Renal cortex interstitium (tissue), 11 donors: ENCODE data around the gene UPK1A. TPM values are rescaled to one million over a fixed set of nuclear protein-coding genes. Genes with fewer than 3 reads are reported as not detected.
"Not testable (repeated sequence)": the region's sequence is repeated elsewhere in the genome, so short reads cannot be mapped to it uniquely, and the experiment has no call there.

ENCODE experiments used
- DNase-seq, 11 donors: peaks; one replicate each; pipeline ENCODE4 v3.0.0-alpha.2; 2013; ENCODE audit warnings: low read depth in 9 of 11, low spot score in 4 of 11; ENCODE audit errors: extremely low read depth in 1 of 11
- polyA plus RNA-seq, 3 donors: library from polyadenylated mRNA; unstranded; fragments of 120-200 nt; gene quantifications; one replicate each; pipeline ENCODE4 v1.2.1, GENCODE V29; 2013; ENCODE audit not compliant: insufficient read length in 3 of 3

UPK1A gene
- polyA plus RNA-seq, 3 donors = 5.1 to 7.6 (median 6.0) TPM

GRCh38 chr19:35669974-35670373 lies 3.7 kb downstream of the UPK1A start:
- DNase-seq = no peak

GRCh38 chr19:35670686-35671085 lies 4.4 kb downstream of the UPK1A start:
- no peak for DNase-seq

- DNase-seq = no peak
Measured at GRCh38 chr19:35671818-35672217, 5.5 kb downstream of the UPK1A start.

DNA sequence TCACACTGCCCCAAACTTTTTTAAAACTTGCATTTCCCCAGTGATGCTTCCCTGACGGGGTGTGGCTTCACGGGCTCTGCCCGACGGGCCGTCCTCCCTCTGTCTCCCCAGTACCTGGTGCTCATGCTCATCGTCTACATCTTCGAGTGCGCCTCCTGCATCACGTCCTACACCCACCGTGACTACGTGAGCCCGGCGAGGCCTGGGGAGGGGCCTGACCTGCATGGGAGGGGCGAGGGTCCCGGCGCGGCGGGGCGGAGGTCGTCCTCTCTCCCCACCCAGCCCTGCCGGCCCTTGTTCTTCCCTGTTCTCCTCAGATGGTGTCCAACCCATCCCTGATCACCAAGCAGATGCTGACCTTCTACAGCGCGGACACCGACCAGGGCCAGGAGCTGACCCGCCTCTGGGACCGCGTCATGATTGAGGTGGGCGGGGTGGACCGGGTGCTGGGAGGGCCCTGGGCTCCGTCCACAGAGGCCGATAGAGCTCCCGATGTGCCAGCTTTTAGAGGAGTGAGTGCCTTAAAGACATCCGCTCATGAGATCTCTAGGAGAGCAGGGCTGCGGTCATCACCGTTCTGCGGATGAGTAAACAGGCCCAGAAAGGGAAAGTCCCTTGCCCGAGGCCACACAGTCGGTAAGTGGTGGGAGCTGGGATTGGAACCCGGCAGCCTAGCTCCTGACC lies 6.9 kb downstream of the UPK1A start:
- no peak for DNase-seq

GRCh38 chr19:35675589-35676140 lies 9.3 kb downstream of the UPK1A start:
- no peak for DNase-seq

- DNase-seq = peak in 1 of 11 donors; percentile 7
Measured at GRCh38 chr19:35689836-35690235, 23.5 kb downstream of the UPK1A start.

DNA sequence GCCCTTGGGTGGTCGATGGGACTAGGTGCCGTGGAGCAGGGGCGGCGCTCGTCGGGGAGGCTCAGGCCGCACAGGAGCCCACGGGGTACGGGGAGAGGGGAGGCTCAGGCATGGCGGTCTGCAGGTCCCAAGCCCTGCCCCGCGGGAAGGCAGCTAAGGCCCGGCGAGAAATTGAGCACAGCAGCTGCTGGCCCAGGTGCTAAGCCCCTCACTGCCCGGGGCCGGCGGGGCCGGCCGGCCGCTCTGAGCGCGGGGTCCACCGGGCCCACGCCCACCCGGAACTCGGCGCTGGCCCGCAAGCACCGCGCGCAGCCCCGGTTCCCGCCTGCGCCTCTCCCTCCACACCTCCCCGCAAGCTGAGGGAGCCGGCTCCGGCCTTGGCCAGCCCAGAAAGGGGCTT lies 24.8 kb downstream of the UPK1A start:
- not testable (repeated sequence) for DNase-seq

DNA sequence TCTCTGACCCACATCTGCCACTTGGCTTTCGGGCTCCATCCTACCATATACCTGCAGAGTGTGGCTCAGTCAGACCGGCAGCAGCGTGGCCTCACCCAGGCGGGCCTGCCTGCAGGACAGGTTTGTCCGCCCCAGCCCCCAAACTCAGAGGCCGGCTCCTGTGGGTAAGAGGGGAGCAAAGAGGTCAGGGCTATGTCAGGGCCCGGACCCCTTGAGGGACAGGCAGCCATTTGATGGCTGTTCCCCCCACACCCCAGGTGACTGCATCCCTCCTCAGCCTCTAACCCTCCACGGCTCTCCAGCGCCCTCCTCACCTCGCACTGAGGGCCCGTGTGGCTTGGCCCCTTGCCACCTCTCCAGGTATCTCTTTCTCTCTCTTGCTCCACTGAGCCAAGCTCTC lies 25.7 kb downstream of the UPK1A start:
- no peak for DNase-seq

- DNase-seq = no peak
Measured at GRCh38 chr19:35693422-35693821, 27.1 kb downstream of the UPK1A start.

DNA sequence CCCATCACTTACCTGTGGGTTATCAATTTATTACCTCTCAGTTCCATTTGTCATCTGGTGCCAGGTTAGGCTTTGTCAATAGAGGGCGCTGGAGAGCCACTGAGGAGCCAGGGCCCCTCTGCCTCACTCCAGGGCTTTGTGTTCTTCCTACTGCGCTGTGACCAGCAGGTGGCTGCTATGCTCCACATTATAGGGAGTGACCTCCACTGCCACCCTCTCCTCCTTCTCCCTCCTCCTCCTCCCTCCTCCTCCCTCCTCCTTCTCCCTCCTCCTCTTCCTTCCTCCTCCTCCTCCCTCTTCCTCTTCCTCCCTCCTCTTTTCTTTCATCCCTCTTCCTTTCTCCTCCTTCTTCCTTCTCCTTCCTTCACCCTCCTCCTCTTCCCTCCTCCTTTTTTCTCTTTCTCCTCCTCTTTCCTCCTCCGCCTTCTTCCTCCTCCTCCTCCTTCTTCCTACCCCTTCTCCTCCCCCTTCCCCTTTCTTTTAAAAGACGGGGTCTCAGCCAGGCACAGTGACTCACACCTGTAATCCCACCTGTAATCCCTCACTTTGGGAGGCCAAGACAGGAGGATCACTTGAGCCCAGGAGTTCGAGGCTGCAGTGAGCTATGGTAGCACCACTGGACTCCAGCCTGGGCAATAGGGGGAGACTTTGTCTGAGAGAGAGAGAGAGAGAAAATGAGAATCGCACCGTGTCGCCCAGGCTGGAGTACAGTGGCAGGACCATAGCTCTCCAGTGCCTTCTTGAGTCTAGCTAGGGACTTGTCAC lies 27.7 kb downstream of the UPK1A start:
- peak; percentile 66 to 87 (median 74) for DNase-seq

- no peak for DNase-seq
Measured at GRCh38 chr19:35695895-35696422, 29.6 kb downstream of the UPK1A start.

DNA sequence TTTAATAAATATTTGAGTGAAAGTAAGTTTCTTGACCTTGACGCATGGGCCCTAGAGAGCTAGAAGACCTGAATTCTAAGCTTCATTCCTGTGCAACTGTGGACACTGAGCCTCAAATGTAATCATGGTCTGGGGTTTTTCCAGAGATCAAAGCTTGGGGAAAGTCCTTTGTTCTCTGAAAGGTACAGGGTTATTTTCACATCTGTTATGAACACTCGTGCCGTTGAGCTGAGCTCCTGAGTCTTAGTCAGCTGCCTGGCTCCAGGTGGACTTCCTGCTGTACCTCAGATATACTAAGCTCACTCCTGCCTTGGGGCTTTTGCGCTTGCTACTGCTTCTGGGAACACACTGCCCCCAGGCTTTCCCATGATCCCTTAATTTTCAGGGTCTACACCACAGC lies 30.5 kb downstream of the UPK1A start:
- no peak for DNase-seq

DNA sequence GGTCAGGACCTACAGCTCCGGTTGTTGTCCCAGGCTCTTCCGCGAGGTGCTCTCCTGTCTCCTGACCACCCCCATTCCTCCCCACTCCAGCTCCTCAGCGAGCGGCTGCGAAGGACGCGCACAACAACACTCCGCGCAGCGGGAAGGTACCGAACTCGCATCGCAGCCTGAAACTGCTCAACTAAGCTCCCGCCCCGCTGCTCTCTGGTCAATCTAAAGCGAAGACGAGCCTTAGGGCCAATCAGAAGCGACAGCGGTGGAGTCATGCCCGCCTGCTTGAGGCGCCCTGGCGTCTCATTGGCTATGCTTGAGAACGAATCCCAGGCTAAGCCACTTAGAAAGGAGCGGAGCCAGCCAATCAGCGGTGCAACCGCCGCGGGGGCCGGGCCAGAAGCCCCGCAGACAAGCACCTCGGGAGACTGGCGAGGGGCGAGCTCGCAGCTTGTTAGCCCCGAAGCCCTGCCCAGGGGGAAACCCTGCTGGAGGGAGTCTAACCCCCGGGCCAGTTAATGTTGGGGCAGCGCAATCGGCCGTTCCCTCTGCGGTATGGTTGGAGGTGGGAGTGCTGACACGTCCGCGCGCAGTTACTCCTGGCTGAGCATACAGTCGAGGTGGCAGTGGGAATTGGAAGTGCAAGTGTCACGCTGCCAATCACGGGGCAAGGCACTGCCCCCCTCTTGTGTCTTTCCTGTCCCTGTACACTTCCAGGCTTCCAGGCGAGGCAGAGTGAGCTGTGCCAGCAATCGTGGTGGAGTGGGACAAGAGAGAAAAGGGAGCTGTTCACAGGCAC lies 36.1 kb downstream of the UPK1A start:
- peak; percentile 84 to 96 (median 93) for DNase-seq

DNA sequence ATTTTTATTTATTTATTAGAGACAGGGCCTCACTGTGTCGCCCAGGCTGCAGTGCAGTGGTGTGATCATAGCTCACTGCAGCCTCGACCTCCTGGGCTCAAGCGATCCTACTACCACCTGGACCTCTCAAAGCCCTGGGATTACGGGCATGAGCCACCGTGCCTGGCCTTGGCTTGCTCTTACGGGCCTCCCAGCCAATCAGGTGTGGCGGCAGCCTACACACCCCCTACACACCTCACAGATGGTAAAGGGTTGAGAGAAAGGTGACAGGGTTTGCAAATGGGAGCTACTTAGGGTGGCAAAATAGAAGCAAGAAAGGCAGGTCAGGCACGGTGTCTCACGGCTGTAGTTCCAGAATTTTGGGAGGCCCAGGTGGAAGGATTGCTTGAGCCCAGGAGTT lies 37.0 kb downstream of the UPK1A start:
- DNase-seq = no peak

DNA sequence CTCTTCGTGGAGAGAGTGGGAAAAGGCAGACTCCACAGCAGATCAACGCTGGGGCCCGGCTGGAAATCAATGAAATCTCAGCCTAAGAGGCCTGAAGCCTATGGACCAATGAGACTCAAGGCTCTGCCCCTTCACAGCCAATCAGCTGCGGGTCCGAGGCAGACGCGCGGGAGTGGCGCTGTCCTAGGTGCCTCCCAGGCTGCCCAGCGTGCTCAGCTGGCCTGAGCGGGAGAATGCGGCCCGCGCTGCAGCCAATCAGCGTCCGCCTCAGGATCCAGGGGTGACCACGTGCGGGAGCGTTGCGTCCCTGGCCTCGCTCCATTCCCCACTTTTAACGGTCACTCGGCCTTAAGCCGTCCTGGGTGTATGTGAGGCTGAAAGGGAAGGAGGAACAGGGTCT lies 37.9 kb downstream of the UPK1A start, which contains the start of gene ZBTB32:
TSS of gene ZBTB32 (plus strand) at position 341 of the 400 bp plus-strand sequence. CDS start 10,069 bp downstream, outside the sequence.
- peak in 3 of 11 donors; percentile 30 to 41 (median 36) for DNase-seq

- no peak for DNase-seq
Measured at GRCh38 chr19:35708391-35708790, 42.1 kb downstream of the UPK1A start.

DNA sequence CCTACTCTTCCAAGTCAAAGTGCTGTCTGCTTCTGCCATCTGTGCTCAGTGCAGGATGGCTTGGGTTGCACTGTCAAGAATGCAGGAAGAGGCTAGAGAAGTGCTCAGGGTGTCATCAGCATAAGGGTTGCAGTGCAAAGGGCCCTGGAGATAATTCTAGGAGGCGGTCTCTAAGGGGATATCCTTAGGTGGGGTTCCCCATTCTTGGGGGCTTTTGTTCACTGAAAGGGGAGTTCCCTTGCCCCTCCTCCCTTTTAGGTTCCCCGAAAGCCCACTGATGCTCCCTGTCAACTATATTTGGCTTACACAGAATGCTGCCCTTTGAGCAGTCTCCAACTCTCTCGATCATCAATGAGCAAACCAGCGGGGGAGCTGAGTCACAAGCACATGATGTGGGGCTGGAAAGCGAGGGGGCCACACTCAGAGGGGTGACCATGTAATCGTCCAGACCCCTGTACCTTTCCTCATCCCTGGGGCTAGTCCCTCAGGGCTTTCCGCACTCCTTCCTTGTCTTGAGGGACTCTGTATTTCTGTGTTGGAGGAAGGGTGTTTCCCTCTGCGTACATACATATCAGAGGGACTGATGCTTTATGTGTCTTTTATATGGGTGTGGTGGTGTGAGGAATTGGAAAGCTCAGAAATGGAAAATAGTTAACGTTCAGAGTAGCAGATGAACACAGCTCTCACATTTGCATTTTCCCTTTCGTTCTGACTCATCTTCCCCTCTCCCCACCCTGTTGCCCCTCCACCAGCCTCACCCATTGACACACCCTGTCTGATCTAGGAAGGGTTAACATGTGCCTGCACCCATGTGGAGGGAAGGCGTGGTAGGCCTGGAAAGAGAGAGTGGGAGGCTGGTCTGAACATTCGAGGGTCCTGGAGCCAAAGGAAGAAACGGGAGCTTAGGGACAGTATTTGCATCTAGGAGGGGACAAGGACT lies 44.7 kb downstream of the UPK1A start:
- no peak for DNase-seq
